HepG2 (cell line): ENCODE data around the gene PLPPR2.

Experiments used
- CBX1 ChIP-seq: IDR thresholded peaks from one replicate; pipeline ENCODE4 v1.6.1; 2016; ENCODE audit warnings: antibody characterized with exemption, low read depth
- CEBPB ChIP-seq: IDR thresholded peaks from 2 replicates; pipeline ENCODE4 v1.6.1; 2011; ENCODE audit warnings: low read depth, low read length, improper control_type of control experiment, borderline replicate concordance
- CTCF ChIP-seq: sonication (generic); formaldehyde crosslinking; IDR thresholded peaks from 2 replicates; pipeline ENCODE4 v1.5.0; 2020; ENCODE audit warnings: mild to moderate bottlenecking, missing genetic modification reagents, moderate library complexity
- ELF1 ChIP-seq: sonication (generic); formaldehyde crosslinking; IDR thresholded peaks from 2 replicates; pipeline ENCODE4 v1.4.0; 2020; ENCODE audit warnings: missing genetic modification reagents
- EZH2 ChIP-seq: conservative IDR thresholded peaks from 2 replicates; pipeline ENCODE4 v1.6.1; 2012; ENCODE audit warnings: mild to moderate bottlenecking, low read depth, low read length, moderate library complexity
- FOXM1 ChIP-seq: sonication (generic); formaldehyde crosslinking; IDR thresholded peaks from 2 replicates; pipeline ENCODE4 v1.5.0; 2020; ENCODE audit warnings: missing genetic modification reagents
- NBN ChIP-seq: fragments of 450-650 bp; conservative IDR thresholded peaks from 2 replicates; pipeline ENCODE4 v1.6.1; 2017
- NFIC ChIP-seq: IDR thresholded peaks from 2 replicates; pipeline ENCODE4 v1.6.1; 2012; ENCODE audit warnings: mild to moderate bottlenecking, low read length, inconsistent platforms
- POLR2AphosphoS2 ChIP-seq: IDR thresholded peaks from 2 replicates; pipeline ENCODE4 v1.6.1; 2011; ENCODE audit warnings: low read depth, low read length, improper control_type of control experiment
- SUZ12 ChIP-seq: fragments of 150-350 bp; IDR thresholded peaks from 2 replicates; pipeline ENCODE4 v1.6.1; 2014; ENCODE audit warnings: low read depth, low read length
- TAF1 ChIP-seq: sonication (generic); formaldehyde crosslinking; IDR thresholded peaks from 2 replicates; pipeline ENCODE4 v1.4.0; 2020; ENCODE audit warnings: missing genetic modification reagents
- TBL1XR1 ChIP-seq: fragments of 150-350 bp; IDR thresholded peaks from 2 replicates; pipeline ENCODE4 v1.6.1; 2014; ENCODE audit warnings: borderline replicate concordance, low read length; ENCODE audit not compliant: partially characterized antibody
- TF ChIP-seq, protein P1 (sequence below): sonication (generic); formaldehyde crosslinking; IDR thresholded peaks from 2 replicates; pipeline ENCODE4 v1.4.0; 2020; ENCODE audit warnings: missing genetic modification reagents

DNA sequence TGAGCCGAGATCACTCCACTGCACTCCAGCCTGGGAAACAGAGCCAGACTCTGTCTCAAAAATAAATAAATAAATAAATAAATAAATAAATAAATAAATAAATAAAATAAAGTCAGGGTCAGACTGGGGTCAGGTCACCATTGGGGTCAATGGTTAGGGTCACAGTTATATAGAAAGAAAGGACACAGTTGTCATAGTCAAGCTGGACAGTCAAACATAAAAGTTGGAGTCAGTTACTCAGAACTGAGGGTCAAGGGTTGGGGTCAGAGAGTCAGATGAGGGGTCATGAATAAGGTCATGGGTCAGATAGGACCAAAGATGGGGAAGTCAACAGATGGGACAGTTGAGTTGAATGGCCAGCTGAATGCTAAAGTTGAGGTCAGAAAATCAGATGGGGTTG is 45.6 kb downstream of the PLPPR2 start:
- TF ChIP-seq EZH2 (no peak), CTCF (no peak), TAF1 (CRISPR knock-in tag) (no peak), CEBPB (no peak), NFIC (no peak), POLR2AphosphoS2 (no peak), CBX1 (no peak), SUZ12 (no peak), NBN (no peak), TBL1XR1 (no peak), ELF1 (CRISPR knock-in tag) (no peak), FOXM1 (no peak)
- TF ChIP-seq, protein P1, sequence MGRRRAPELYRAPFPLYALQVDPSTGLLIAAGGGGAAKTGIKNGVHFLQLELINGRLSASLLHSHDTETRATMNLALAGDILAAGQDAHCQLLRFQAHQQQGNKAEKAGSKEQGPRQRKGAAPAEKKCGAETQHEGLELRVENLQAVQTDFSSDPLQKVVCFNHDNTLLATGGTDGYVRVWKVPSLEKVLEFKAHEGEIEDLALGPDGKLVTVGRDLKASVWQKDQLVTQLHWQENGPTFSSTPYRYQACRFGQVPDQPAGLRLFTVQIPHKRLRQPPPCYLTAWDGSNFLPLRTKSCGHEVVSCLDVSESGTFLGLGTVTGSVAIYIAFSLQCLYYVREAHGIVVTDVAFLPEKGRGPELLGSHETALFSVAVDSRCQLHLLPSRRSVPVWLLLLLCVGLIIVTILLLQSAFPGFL (CRISPR knock-in tag): no peak
